Mammary epithelial cell (primary cell): ENCODE measurements around the gene BNC2.

Source experiments
- CTCF ChIP-seq, 2 donors: IDR thresholded peaks in 1 of 2; conservative IDR thresholded peaks in 1 of 2; 2 replicates each; pipeline ENCODE4 v1.5.1; 2011 to 2012; ENCODE audit warnings: inconsistent platforms in 2 of 2, low read length in 2 of 2, mild to moderate bottlenecking in 2 of 2, control low read depth in 1 of 2, low read depth in 1 of 2; ENCODE audit not compliant: insufficient read depth in 1 of 2; ENCODE audit errors: extremely low read depth in 1 of 2
- EZH2 ChIP-seq: IDR thresholded peaks from 2 replicates; pipeline ENCODE4 v1.6.1; 2012; ENCODE audit warnings: low read length, inconsistent platforms, borderline replicate concordance

GRCh38 chr9:16830806-16831205 lies 39.7 kb downstream of the BNC2 start:
- TF ChIP-seq CTCF (conservative IDR thresholded peaks at IDR 0.05 in 1 of 2, IDR thresholded peaks at IDR 0.05 in 1 of 2; ENCODE audit: extremely low read depth in 1 of 2, insufficient read depth in 1 of 2, low read depth in 1 of 2, low read length in 2 of 2) (no peak), EZH2 (no peak)
